HEK293 (cell line): ENCODE data around the gene COQ4.

Source experiments
- CTCF ChIA-PET: fragments of 350-600 bp; formaldehyde crosslinking; extraction: SDS; loops from one replicate; lab custom pipeline; 2021; ENCODE audit warnings: antibody characterized with exemption; lab: Yijun Ruan, JAX
- POLR2A ChIA-PET: fragments of 300-600 bp; formaldehyde crosslinking; extraction: SDS; loops from one replicate; lab custom pipeline; 2020; ENCODE audit warnings: antibody characterized with exemption, inconsistent platforms; lab: Yijun Ruan, JAX
- H3K27ac ChIP-seq: fragments of 200-500 bp; sonication (Bioruptor generic); 2 replicates; pipeline ENCODE4 v1.5.1; 2014; ENCODE audit warnings: low read depth, low read length, control low read depth, inconsistent platforms; ENCODE audit errors: extremely low read depth
- H3K36me3 ChIP-seq, 2 experiments: fragments of 200-500 bp in 1 of 2; sonication (Bioruptor generic) in 1 of 2; 1 replicate in 1 of 2; 2 replicates in 1 of 2; pipeline ENCODE4 v1.5.1; 2014 to 2017; ENCODE audit warnings: inconsistent platforms in 2 of 2, low read length in 2 of 2; ENCODE audit not compliant: control insufficient read depth in 2 of 2, insufficient read depth in 1 of 2
- H3K4me1 ChIP-seq: fragments of 200-500 bp; sonication (Bioruptor generic); 2 replicates; pipeline ENCODE4 v1.5.1; 2014; ENCODE audit warnings: mild to moderate bottlenecking, low read length, inconsistent platforms; ENCODE audit not compliant: control insufficient read depth, insufficient read depth
- H3K4me3 ChIP-seq: 2 replicates; pipeline ENCODE4 v1.5.1; 2011; ENCODE audit warnings: low read depth, mild to moderate bottlenecking, control low read depth, low read length, moderate library complexity
- H3K9me3 ChIP-seq: fragments of 200-500 bp; sonication (Bioruptor generic); 2 replicates; pipeline ENCODE4 v1.5.1; 2014; ENCODE audit warnings: low read depth, low read length, inconsistent platforms; ENCODE audit not compliant: control insufficient read depth, insufficient read depth
- EGR2 ChIP-seq: fragments of 450-650 bp; formaldehyde crosslinking; IDR thresholded peaks from 2 replicates; pipeline ENCODE4 v1.5.1; 2016; ENCODE audit warnings: low read depth, missing biosample characterization, missing genetic modification characterization
- GLI2 ChIP-seq: fragments of 450-650 bp; formaldehyde crosslinking; IDR thresholded peaks from 2 replicates; pipeline ENCODE4; 2017; ENCODE audit warnings: missing biosample characterization, missing genetic modification characterization, low read depth, borderline replicate concordance
- HOXA7 ChIP-seq: sonication (generic); formaldehyde crosslinking; IDR thresholded peaks from 2 replicates; pipeline ENCODE4 v1.8.1; 2022; ENCODE audit warnings: missing genetic modification reagents, borderline replicate concordance
- KLF16 ChIP-seq: fragments of 450-650 bp; formaldehyde crosslinking; IDR thresholded peaks from 2 replicates; pipeline ENCODE4 v1.5.1; 2017; ENCODE audit warnings: missing biosample characterization, missing genetic modification characterization
- MZF1 ChIP-seq: fragments of 450-650 bp; formaldehyde crosslinking; IDR thresholded peaks from 2 replicates; pipeline ENCODE4 v1.5.1; 2017; ENCODE audit warnings: missing biosample characterization, missing genetic modification characterization, borderline replicate concordance
- PRDM10 ChIP-seq: fragments of 450-650 bp; formaldehyde crosslinking; IDR thresholded peaks from 2 replicates; pipeline ENCODE4 v1.5.1; 2016; ENCODE audit warnings: missing biosample characterization, missing genetic modification characterization
- ZBTB1 ChIP-seq: fragments of 450-650 bp; formaldehyde crosslinking; IDR thresholded peaks from 2 replicates; pipeline ENCODE4 v1.5.1; 2016; ENCODE audit warnings: missing biosample characterization, missing genetic modification characterization
- ZBTB26 ChIP-seq: fragments of 450-650 bp; formaldehyde crosslinking; optimal IDR thresholded peaks from 2 replicates; pipeline ENCODE3; 2016; ENCODE audit warnings: missing biosample characterization, mild to moderate bottlenecking, missing genetic modification characterization
- ZEB2 ChIP-seq: fragments of 450-650 bp; formaldehyde crosslinking; IDR thresholded peaks from 2 replicates; pipeline ENCODE4 v1.5.1; 2016; ENCODE audit warnings: missing biosample characterization, missing genetic modification characterization
- ZFP3 ChIP-seq: fragments of 450-650 bp; formaldehyde crosslinking; IDR thresholded peaks from 2 replicates; pipeline ENCODE4 v1.5.1; 2016; ENCODE audit warnings: low read depth, missing biosample characterization, missing genetic modification characterization
- ZIC2 ChIP-seq: fragments of 450-650 bp; formaldehyde crosslinking; IDR thresholded peaks from 2 replicates; pipeline ENCODE4 v1.5.1; 2016; ENCODE audit warnings: missing biosample characterization, missing genetic modification characterization
- ZNF140 ChIP-seq: fragments of 450-650 bp; formaldehyde crosslinking; IDR thresholded peaks from 2 replicates; pipeline ENCODE4 v1.5.1; 2016; ENCODE audit warnings: missing biosample characterization, missing genetic modification characterization
- ZNF169 ChIP-seq: fragments of 450-650 bp; formaldehyde crosslinking; IDR thresholded peaks from 2 replicates; pipeline ENCODE4 v1.5.1; 2016; ENCODE audit warnings: missing biosample characterization, missing genetic modification characterization
- ZNF2 ChIP-seq: fragments of 450-650 bp; formaldehyde crosslinking; IDR thresholded peaks from 2 replicates; pipeline ENCODE4 v1.5.1; 2016; ENCODE audit warnings: missing biosample characterization, missing genetic modification characterization
- ZNF26 ChIP-seq: fragments of 450-650 bp; formaldehyde crosslinking; IDR thresholded peaks from 2 replicates; pipeline ENCODE4 v1.5.1; 2016; ENCODE audit warnings: missing biosample characterization, missing genetic modification characterization
- ZNF280C ChIP-seq: fragments of 450-650 bp; formaldehyde crosslinking; IDR thresholded peaks from 2 replicates; pipeline ENCODE4 v1.5.1; 2016; ENCODE audit warnings: missing biosample characterization, missing genetic modification characterization
- ZNF354C ChIP-seq: fragments of 450-650 bp; formaldehyde crosslinking; IDR thresholded peaks from 2 replicates; pipeline ENCODE4 v1.5.1; 2016; ENCODE audit warnings: missing biosample characterization, missing genetic modification characterization, low read depth, borderline replicate concordance
- ZNF37A ChIP-seq: fragments of 450-650 bp; IDR thresholded peaks from 2 replicates; pipeline ENCODE4 v1.5.1; 2018; ENCODE audit warnings: missing biosample characterization, missing genetic modification characterization
- ZNF629 ChIP-seq: fragments of 450-650 bp; formaldehyde crosslinking; IDR thresholded peaks from 2 replicates; pipeline ENCODE4 v1.5.1; 2017; ENCODE audit warnings: missing biosample characterization, missing genetic modification characterization
- ZNF843 ChIP-seq: fragments of 450-650 bp; formaldehyde crosslinking; IDR thresholded peaks from 2 replicates; pipeline ENCODE4 v1.5.1; 2016; ENCODE audit warnings: missing biosample characterization, missing genetic modification characterization

COQ4 gene

GRCh38 chr9:128325629-128326028, 3.0 kb downstream of the COQ4 start:
- no peaks in the 10 kb centered on the region for H3K9me3 ChIP-seq
- no peak overlapping the region for H3K27ac ChIP-seq
- POLR2A ChIA-PET, result interaction anchor here (0.6 kb wide), 1 partner anchor 75 kb away, joined by 3 read pairs; no protein-coding TSS in a partner anchor

GRCh38 chr9:128333451-128333869, 10.8 kb downstream of the COQ4 start:
- Histone ChIP-seq H3K36me3 (peaks cover 4 to 26% of the 10 kb centered on the region in 2 experiments; a peak in 2 of 3 replicates), H3K9me3 (no peaks in the 10 kb centered on the region), H3K4me3 (no peak overlapping the region), H3K27ac (no peak overlapping the region), H3K4me1 (no peaks in the 10 kb centered on the region)
- TF ChIP-seq HOXA7 (CRISPR knock-in tag) (no peak), ZIC2 (tag by site-specific recombination) (peak; percentile 95), GLI2 (no peak)
- POLR2A ChIA-PET, result no interaction called here
- CTCF ChIA-PET, result interaction anchor here (1.5 kb wide), 1 partner anchor 29 kb away, joined by 8 read pairs; no protein-coding TSS in a partner anchor

More at GRCh38 chr9:128325629-128326028, 3.0 kb downstream of the COQ4 start:
- H3K4me3 ChIP-seq, result no peak overlapping the region
- H3K36me3 ChIP-seq, result peaks cover under 1 to 39% of the 10 kb centered on the region in 2 experiments; a peak in 2 of 3 replicates
- no peaks in the 10 kb centered on the region for H3K4me1 ChIP-seq
- CTCF ChIA-PET, result no interaction called here
- TF ChIP-seq KLF16 (tag by site-specific recombination) (no peak), ZNF629 (tag by site-specific recombination) (no peak)

GRCh38 chr9:128335161-128335560, 12.5 kb downstream of the COQ4 start:
- no peak overlapping the region for H3K4me3 ChIP-seq
- no peaks in the 10 kb centered on the region for H3K4me1 ChIP-seq
- H3K9me3 ChIP-seq, result no peaks in the 10 kb centered on the region
- ChIA-PET CTCF (interaction anchor here (0.9 kb wide), 1 partner anchor 209 kb away, joined by 3 read pairs; no protein-coding TSS in a partner anchor), POLR2A (interaction anchor here (0.7 to 2.4 kb wide), 4 partner anchors 29 to 142 kb away, joined by 3 to 13 read pairs (median 4); partner anchors contain the start of genes CERCAM and URM1)
- H3K36me3 ChIP-seq, result peaks cover 4 to 22% of the 10 kb centered on the region in 2 experiments; a peak in 2 of 3 replicates
- H3K27ac ChIP-seq, result no peak overlapping the region
- TF ChIP-seq ZBTB1 (tag by site-specific recombination) (no peak), ZNF354C (tag by site-specific recombination) (no peak), ZFP3 (tag by site-specific recombination) (no peak), ZNF2 (tag by site-specific recombination) (no peak), PRDM10 (tag by site-specific recombination) (no peak), MZF1 (no peak), EGR2 (tag by site-specific recombination) (no peak), ZEB2 (tag by site-specific recombination) (no peak), ZNF26 (tag by site-specific recombination) (no peak), ZNF280C (tag by site-specific recombination) (no peak), ZBTB26 (tag by site-specific recombination) (no peak), ZNF140 (tag by site-specific recombination) (no peak), ZNF37A (no peak), ZNF169 (tag by site-specific recombination) (no peak), ZNF843 (tag by site-specific recombination) (no peak)
